NCI-H2227 (cell line): ENCODE results near the gene NDUFV1.
A peak's percentile ranks its signal among the peaks of the same experiment; 100 is the strongest.

Source experiments
- DNase-seq: peaks from one replicate; lab custom pipeline; 2025; ENCODE audit not compliant: unreplicated experiment; lab: John Stamatoyannopoulos, UW

NDUFV1 gene

DNA sequence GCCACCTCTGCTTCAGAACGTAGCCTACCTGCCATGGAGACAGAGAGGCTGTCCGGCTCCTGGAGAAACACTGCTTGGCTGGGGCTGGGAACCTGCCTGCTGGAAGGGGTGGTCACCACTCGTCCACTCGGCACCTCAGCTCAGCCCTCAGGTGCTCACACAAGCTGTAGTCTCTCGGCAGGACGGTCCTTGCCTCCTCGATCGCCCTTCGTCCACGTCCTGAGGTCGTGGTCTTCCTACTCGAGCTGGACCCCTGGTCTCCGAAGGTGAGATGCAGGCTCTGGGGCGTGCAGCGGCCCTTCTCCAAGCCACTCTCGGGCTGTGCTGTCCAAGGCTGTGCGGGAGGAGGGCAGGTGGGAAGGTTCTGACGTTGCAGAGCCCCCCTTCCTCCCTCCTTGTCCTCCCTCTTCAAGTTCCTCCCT lies 32.7 kb downstream of the NDUFV1 start, which contains the start of gene TBX10:
Gene TBX10, minus strand, starts transcription at position 326 of the 422 bp plus-strand sequence. Its CDS starts 291 bp downstream, at position 35.
- DNase-seq = no peak

DNA sequence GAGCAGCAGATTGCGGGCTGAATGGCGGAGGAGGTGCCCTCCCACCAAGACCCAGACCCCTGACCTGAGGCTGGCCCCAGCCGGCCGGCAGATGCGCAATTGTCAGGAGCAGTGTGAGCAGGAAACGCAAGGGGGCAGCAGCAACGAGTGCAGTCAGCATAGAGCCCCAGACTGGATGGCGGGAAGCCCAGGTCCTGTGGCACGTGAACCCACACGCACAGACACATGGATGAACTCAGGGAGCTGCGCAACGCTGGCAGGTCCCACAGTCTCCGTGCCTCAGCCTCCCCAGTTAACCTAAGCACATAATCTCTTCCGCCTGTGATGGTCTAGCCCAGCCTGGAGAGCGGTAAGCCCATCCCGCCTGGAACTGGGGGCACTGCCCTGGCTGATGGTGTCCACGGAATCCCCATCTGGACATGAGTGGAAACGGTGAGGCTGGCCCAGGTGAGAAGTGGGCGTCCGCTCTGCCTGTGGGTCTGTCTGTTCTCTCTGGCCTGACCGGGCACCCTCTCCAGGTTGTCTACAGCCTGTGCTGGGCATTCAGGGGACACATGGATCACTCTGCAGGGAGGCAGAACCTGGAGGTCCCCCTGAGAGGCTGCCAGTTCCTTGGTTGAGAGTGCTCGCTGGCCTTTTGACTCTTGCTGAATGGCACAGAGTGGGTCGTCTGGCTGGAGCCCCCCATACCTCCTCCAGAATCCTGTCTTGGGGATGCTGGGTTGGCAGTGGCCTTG lies 33.5 kb downstream of the NDUFV1 start:
- no peak for DNase-seq

DNA sequence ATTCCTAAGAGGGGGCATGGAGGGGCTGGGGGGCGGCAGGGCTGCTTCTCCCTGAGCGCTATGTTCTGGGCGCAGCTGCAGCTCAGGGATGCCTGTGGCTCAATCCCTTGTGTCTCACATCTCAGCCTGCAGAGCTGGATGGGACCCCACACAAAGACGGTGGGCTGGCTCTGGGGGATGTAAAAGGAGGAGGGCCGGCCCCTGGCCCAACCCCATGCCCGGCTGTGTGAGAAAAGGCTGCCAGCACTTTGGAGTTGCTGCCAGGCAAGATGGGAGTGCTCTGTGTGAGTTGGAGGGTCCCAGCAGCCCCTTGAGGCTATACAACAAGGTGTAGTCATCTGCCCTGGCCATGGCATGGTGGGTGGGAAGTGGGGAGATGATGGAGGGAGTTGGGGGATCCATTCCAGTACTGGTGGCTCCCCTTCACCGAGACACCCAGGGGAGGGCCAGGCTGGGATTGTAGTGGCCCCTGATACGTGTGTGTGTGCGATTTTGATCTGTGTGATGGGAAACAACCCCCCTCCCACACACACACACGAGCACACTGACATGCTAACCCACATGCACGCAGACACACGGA lies 34.1 kb downstream of the NDUFV1 start:
- no peak for DNase-seq

DNA sequence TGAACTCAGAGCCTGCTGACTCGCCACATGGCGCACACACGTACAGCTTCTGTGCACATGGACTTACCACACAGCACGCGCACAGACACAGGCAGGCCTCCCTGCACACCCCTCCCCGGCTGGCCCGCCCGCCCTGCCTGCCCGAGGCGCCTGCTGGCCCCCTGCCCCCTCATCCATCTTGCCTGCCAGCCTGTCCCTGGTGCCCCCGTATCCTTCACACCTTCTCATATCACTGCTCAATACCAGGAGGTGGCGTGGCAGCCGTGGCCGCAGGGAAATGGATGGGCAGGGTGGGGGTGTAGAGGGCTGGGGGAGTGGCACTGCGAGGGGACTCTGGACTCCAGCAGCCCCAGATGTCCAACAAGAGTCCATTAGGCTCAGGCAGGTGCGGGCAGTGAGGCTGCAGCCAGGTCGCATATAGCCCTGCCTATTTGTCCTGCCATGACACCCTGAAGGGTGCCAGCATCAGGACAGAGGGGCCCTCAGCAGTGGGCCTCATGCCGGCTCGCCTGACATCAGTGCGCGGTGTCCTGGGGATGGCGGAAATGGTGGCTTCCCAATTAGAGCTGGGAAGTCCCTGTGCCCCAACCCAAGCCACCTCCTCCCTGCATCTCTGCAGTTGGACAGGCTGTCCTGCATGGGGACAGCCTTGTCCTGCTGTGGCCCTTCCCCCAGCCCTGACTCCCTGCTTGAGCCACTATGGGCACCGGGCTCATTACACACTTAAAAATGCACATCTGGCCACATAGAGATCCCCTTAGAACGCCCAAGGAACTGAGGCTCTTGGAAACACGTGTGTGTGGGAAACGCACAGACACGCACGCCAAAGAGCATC lies 34.8 kb downstream of the NDUFV1 start:
- DNase-seq = no peak

DNA sequence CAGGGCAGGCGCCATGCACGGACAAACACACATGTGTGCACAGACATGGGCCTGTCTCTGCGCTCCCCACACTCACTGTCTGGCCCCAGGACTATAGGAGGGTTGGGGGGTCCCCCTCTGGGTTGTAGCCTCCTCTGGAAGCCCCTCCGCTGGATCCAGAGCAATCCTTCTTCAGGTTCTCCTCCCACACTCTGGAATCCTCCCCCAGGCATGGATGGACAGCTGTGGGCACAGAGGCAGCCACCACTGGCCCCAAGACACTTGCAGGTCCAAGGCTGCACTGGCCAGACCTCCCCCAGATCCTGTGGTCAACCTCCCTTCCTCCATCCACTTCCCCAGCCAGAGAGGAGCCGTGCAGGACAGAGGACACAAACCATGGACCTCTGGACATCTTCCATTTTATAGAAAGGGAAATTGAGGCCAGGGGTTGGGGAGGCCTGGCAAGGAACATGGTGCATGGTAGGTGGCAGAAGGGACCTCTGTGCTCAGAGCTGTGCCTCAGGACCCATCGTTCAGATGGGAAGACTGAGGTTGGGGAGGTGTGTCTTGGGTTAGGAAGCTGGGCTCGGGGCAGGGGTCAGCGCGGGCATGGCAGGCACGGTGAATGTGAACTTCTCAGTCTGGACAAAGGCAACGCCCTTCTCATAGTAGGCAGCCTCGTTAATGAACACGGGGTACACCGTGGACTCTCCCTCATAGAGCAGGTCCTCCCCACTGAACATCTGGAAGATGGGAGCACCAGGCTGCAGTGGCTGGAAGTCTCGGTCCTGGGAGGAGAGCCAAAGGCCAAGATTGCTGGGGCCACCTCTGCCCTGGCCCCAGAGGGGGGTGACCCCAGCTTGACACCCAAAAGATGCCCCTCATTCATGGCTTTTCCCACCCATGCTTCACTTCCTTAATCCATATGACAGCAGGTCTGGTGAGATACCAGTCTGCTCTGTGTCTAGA lies 35.7 kb downstream of the NDUFV1 start:
- no peak for DNase-seq

DNA sequence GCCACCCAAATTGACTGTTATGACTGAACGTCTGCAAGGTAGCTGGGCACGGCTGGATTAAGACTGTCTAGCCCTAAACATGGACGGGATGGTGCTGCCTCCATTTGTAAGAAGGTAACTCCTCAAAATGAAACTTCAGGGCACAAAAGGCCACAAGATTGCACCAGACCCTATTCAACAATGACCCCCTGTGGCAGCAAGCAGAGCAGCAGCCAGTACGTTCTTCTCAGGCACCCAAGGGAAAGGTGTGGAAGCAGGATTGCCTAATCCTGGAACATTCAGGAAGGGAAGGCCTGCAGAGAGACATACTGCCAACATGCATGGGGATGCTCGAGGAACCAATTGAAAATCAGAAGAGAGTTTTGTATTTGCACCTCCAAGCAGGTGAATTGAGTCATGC lies 37.3 kb downstream of the NDUFV1 start:
- DNase-seq = no peak

DNA sequence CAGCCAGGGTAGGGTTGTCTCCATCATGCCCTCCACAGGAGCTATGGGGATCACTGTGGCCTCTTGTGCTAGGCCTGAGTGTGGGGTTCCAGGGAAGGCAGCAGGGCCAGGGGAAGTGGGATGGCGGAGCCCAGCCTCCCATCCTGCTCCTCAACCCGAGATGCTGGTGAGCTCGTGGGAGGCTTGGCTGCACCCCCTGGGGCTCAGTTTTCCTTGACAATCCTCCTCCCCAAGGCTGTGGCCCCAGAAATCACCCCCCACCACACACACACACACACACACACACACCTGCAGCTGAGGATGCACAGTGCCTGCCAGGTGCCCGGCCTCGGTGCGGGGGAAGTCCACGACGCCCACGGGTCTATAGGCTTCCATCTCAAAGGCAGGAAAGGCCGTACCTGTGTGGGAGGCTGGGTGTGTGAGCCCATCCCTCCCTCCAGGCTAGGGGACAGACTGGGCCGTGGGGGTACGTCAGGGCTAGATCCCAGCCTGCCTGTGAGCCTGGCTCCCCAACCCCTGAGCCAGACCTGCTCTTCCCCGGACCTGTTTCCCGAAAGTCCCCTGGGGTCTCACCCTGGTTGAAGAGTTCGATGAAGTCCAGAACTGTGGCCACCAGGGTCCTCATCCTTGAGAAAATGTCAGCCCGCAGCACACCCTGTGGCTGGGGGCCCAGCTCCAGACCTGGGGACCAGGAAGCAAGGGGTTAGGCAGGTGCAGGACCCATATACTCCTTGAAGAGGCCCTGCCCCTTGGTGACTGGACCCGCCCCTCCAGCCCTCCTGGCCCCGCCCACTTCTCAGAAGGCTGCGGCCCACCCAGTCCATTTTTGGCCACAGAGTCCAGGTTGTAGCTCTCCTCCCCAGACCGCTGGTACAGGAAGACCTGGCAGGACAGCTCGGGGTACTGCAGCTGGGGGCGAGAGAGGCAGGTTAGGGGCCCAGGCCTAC lies 38.0 kb downstream of the NDUFV1 start:
- no peak for DNase-seq

DNA sequence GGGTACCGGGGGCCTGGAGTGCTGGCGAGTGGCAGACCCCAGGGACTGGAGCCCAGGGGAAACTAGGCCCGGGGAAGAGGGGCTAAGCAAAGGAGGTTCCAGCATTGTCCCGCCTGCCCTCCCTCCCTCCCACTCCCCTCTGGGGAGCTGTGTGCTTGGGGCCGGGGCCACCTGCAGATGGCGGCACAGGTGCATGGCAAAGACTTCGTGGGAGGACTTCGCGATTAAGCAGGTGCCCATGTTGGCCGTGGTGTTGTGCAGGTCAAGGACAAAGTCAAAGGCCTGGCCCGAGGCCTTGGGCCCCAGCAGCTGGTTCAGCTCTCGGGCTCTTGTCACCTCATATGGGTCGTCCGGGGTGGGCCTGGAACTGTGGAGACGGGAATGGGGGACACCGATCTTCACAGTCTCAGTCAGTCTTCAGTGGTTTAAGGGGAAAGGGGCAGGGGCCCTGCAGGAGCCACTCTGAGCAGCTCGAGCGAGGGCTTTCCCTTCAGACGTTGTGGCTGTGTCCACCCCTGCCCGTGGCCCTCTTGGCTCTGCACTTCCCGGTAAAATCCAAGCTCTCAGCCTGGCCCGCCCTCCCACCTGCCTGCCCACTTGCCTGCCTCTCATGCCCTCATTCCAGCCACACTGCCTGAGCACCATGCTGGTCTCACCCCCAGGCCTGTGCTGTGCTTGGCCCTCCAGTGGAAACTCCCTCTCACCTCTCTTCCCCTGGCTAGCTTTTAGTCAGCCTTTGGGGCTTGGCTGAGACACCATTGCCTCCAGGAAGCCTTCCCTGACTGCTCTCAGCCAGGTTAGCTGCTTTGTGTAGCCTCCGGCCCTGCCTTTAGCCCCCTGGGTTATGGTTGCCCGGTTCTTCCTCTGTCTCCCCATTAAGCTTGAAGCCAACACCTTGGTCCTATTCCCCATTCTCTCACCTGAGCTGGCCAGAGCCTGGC lies 39.1 kb downstream of the NDUFV1 start:
- DNase-seq = no peak

DNA sequence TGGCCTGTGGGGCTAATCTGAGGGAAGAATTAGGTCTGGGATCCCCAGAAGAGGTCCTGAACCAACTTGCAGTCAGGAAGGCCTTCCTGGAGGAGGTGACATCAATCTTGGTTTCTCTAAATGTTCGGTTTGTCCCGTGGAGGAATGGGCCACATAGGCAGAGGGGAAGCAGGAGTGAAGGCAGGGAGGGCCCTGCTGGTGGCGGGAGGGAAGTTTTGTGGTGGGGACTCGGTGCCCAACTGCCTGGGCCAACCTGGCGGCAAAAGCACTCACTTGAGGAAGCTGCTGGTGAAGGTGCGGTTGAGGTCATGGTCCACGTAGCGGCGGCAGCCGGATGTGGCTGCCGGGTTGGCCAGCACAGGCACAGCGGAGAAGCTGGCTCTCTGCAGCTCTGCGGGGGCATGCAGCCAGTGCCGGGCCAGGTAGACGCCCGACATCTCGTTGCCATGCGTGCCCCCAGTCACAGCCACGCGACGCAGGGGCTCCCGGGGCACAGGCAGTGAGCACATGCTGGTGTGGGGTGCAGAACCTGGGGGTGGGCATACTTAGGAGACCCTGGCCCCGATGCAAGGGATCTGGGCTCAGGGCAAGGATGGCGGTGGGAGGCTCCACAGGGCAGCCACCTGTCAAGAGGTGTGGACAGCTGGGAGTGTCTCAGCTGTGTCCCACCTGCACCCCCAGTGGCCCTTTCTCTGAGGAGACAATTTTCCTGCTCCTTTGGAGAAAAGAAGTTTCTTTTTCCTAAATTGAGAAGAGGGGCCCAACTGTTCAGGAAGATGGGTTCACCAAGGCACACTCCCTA lies 40.0 kb downstream of the NDUFV1 start:
- no peak for DNase-seq

DNA sequence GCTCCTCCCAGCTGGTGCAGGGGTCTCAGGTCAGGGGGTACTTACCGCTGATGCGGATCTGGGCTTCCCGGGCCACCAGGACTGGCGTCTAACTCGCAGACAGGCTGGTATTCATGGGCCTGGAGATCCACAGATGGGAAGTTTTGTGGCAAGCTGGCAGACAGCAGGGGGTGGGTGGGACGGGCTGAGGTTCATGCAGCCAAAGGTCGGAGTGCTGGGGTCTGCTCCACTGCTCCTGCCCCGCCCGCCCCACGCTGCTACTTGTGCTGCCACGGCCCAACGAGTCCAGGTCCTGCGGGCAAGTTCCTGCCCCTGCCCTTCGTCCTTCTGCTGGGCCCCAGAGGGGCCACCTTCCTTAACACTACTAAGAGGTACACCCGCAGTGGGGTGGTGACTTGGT lies 40.7 kb downstream of the NDUFV1 start:
- no peak for DNase-seq

DNA sequence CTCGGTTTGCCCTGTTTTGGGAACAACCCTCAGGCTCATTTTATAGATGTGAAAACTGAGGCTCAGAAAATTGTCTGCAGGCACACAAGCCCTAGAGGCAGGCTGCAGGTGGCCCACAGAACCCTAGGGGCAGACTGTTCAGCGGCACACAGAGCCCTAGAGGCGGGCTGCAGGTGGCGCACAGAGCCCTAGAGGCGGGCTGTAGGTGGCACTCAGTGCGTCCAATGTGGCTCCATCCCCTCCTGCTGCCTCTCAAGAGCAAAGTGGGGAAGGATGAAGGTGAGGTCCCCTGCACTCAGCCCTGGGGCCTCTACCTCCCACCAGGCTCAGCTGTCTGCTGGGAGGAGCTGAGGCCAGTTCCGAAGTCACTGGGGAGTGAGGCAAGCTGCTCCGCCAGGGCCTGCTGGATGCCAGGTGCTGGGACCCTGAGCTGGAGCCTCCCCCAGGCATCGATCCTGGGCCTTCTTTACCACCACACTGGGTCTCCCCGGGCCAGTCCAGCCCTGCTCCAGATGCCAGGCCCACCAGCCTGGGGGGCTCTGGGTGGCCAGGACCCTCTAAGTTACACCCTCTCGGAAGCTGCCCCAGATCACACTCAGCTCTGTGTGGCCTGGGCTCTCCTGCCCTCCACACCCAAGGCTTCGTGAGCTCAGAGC lies 41.5 kb downstream of the NDUFV1 start:
- peak; percentile 35 for DNase-seq

DNA sequence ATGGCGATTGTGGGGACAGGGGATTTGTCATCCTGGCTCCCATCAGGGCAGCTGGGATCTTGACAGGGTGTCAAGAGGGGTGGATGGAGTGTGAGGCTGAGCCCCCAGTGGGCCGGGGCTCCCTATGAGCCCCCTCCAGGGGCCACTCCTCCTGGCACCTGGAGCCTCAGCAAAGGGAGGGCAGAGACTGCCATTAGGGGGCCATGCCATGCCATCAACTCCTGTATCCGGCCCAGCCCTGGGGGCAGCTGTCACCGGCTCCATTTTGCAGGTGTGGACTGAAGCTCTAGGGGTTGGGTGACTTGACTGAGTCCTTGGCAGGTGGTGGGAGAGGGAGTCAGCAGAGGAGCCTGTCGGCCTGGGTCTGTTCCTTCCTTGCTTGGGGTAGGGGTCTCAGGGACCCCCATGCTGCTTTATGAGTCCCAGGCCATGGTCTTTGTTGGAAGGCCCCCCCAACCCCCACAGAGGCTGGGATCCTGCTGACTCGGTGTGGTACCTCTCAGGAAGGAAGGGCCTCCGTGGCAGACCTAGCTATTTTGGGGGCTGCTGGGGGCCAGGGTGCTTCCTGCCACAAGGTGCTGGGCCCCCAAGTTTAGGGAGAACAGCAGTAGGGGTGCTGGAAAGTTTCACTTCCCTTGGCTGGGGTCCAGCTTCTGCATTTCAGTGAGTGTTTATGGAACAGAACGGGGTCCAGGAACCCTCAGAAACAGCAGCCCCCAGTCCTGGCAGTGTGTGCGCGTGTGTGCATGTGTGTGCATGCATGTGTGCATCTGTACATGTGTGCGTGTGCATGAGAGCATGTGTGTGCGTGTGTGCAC lies 42.3 kb downstream of the NDUFV1 start:
- DNase-seq = no peak

DNA sequence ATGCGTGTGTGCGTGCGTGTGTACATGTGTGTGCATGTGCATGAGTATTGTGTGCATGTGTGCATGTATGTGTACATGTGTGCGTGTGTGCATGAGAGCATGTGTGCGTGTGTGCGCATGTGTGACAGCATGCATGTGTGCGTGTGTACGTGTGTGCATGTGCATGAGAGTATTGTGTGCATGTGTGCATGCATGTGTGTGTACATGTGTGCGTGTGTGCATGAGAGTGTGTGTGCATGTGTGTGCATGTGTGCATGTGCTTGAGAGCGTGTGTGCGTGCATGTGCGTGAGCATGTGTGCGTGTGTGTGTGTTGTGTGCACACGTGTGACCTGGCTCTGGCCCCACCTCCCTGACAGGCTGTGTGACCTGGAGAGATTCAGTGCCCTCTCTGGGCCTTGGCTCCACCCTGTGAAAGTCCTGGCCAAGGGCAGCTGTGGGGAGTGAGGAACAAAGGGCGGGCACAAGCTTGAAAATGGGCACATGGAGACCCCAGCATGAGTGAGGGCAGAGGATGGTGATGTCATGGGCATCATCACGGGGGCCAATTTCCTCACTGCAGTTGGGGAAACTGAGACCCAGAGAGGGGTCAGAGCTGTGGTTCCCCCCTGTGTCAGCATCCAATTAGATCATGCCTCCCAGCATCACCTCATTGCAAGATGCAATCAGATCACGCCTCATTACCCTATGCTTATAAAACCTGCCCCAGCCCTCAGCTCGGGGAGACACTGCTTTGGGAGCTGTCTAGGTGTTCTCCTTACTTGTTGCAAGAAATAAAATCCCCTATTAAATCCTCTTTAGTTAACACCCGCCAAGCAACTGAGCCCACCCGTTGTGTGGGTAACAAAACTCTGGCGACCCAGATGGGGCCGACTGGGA lies 43.1 kb downstream of the NDUFV1 start:
- no peak for DNase-seq

DNA sequence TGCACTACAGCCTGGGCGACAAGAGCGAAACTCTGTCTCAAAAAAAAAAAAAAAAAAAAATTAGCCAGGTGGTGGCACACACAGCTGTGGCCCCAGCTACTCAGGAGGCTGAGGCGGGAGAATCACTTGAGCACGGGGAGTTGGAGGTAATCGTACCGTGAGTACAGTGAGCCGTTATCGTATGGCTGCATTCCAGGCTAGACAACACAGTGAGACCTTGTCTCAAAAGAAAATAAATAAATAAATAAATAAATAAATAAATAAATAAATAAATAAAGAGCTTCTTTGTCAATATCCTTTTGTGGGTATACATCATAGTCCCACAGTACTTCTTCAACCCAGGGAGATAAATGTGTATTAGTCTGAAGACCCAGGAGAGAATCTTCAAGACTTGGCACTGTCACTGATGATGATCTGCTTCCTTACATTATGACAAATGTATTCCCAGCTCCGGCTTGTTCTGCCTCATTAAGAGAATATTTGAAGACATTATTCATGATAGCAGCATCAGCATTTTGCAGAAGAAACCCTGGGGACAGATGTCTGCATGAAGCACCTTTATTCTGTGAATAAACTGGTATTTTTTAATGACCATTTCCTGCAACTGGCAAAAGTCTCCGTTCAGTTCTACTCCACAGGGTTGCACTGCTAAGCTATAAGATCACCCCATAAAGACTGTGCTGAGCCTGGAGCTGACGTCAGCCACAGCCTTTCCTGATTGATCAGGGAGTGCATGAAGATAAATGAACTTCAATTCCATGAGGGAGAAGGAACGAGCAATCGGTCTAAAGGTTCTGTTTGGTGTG lies 45.4 kb downstream of the NDUFV1 start:
- DNase-seq = no peak
